NCI-H1436 (cell line): ENCODE data around the gene LLGL1.
A peak's percentile ranks its signal among the peaks of the same experiment; 100 is the strongest.
"Not testable (repeated sequence)": the region's sequence is repeated elsewhere in the genome, so short reads cannot be mapped to it uniquely, and the experiment has no call there.

ENCODE experiments used
- DNase-seq: peaks from one replicate; lab custom pipeline; 2025; lab: John Stamatoyannopoulos, UW

Gene LLGL1

GRCh38 chr17:18194804-18195203 lies 30.6 kb upstream of the LLGL1 start:
- no peak for DNase-seq

DNA sequence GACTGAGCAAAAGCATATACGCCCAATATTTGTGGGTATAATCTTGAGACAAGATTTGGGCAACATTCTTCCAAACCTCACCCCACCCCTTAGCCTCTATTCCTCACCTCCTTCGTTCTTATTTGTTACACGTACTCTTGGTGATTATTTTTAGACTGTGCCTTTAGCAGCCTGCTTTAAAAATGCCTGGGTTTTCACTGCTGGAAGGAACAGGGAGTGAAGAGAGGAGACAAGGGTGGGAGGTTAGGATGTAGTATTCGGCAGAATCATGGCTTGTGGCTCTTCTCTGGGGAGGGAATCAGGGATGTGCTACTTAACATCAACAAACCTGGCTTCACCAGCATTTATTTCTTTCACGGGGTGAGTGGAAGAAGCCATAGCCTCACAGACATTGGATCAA lies 30.2 kb upstream of the LLGL1 start:
- no peak for DNase-seq

DNA sequence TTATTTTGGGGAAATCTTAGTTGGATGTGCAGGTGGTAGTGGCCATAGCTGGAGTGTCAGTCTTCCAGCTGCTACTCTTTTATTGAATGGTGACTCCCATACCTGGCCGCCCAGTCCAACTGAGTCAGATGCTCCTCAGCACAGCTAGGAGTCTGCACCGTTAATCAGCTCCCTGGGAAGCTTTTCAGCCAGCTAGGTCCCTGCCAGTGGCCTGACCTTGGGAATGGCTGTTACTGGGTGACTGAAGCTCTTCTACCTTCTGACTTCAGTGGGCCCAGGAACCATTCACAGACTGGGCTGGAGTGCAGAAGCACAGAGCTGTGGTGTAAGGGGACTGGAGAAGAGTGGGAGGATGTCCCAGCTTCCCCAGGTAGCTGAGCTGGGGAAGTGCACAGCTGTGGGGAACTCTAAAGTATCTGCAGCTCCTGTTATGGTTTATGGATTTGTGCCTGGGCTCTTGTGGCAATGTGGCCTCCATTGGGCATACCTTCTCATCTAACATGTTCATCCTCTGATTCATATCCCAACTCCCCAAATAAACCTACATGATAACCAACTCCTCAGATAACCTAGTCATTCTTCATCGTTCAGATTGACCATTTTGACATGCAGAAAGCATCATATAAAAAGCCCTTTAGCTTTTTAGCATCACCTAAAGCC lies 27.8 kb upstream of the LLGL1 start:
- DNase-seq = no peak

- no peak for DNase-seq
Measured at GRCh38 chr17:18198530-18198929, 26.9 kb upstream of the LLGL1 start.

DNA sequence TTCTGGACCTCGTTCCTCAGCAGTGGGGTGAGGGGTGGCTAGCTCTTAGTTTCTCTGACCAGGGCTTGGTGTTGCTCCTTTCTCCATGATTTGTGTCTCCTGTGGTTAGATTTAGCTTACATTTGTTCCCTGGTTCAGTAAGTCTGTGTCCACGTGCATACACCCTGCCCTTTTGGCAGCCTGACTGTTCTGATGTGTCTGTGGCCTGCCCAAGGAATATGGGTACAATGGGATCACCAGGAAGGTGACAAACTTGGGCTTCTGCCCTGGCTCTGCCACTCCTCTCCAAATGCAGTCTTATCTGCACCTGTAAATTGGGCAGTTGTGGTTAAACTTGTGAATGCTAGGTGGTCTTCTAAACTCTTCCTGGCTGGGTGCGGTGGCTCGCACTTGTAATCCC lies 24.3 kb upstream of the LLGL1 start:
- no peak for DNase-seq

DNA sequence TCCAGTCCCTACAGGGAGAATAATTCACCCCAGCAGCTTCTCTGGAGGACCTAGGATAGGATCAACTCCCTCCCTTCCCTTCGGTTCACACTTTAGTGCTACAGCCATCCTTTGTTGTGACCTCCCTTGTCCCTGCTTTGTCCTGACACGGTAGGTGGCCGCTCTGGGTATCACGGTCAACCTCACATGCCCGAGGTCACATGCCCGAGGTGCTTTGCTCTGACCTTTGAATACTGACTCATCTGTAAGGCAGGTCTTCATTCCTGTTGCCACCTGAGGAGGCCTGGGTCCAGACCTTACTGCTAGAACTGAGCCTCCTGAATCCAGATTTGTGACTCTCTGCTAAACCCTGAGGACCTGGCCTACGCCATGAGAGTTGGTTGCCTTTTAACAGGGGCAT lies 22.1 kb upstream of the LLGL1 start:
- DNase-seq = no peak

GRCh38 chr17:18205861-18206260 lies 19.6 kb upstream of the LLGL1 start:
- DNase-seq = no peak

- no peak for DNase-seq
Measured at GRCh38 chr17:18206962-18207361, 18.5 kb upstream of the LLGL1 start.

- DNase-seq = no peak
Measured at GRCh38 chr17:18208092-18208491, 17.3 kb upstream of the LLGL1 start.

DNA sequence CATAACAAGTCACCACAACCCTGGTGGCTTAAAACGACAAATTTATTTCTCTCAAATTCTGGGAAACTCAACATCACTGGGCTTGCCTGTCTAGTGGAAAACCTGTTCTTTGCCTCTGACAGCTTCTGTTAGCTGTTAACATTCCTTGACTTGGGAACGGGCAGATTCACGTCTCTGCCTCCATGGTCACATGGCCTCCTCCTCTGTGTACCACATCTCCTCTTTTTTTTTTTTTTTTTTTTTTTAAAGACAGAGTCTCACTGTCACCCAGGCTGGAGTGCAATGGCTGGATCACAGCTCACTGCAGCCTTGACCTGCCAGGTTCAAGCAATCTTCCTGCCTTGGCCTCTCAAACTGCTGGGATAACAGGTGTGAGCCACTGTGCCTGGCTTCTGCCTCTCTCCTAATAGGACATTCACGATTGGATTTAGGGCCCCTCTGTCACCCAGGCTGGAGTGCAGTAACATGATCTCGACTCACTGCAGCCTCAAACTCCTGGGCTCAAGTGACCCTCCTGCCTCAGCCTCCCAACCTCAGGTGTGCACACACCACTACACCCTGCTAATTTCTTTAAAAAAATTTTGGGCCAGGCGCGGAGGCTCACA lies 11.7 kb upstream of the LLGL1 start:
- no peak for DNase-seq

DNA sequence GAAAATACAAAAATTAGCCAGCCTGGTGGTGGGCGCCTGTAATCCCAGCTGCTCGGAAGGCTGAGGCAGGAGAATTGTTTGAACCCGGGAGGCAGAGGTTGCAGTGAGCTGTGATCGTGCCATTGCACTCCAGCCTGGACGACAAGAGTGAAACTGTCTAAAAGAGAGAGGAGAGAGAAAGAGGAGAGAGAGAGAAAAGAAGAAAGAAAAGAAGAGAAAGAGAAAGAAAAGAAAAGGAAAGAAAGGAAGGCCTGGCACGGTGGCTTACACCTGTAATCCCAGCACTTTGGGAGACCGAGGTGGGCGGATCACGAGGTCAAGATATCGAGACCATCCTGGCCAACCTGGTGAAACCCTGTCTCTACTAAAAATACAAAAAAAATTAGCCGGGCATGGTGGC lies 8.5 kb upstream of the LLGL1 start:
- DNase-seq = not testable (repeated sequence)

- peak; percentile 73 for DNase-seq
Measured at GRCh38 chr17:18217412-18218015, 7.9 kb upstream of the LLGL1 start.

GRCh38 chr17:18218756-18219415 lies 6.5 kb upstream of the LLGL1 start:
- DNase-seq = no peak

- DNase-seq = no peak
Measured at GRCh38 chr17:18224053-18224386, 1.4 kb upstream of the LLGL1 start.

GRCh38 chr17:18224387-18225120 lies 881 bp upstream of the LLGL1 start:
- no peak for DNase-seq

- DNase-seq = no peak
Measured at GRCh38 chr17:18225642-18226283, 328 bp downstream of the LLGL1 start.

GRCh38 chr17:18226284-18226945 lies 980 bp downstream of the LLGL1 start:
- DNase-seq = no peak

DNA sequence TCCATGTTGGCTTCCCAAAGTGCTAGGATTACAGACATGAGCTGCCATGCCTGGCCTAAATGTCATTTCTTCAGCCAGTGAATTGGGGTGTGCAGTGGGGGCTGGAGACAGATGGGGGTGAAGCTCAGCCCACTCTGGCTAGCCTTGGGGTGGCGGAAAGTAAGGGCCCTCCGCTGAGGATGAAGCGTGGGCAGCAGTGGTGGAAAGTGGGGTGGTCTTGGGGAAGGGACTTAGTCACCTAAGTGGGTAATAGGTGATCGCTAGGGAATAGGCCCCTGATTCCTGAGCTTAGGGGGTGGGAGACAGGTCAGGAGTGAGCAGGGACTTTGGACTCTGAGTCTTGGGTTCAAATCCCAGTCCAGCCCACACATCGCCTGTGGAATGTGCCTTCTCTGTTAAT lies 2.2 kb downstream of the LLGL1 start:
- no peak for DNase-seq

- no peak for DNase-seq
Measured at GRCh38 chr17:18228176-18228682, 2.8 kb downstream of the LLGL1 start.

GRCh38 chr17:18229254-18229653 lies 3.8 kb downstream of the LLGL1 start:
- no peak for DNase-seq

DNA sequence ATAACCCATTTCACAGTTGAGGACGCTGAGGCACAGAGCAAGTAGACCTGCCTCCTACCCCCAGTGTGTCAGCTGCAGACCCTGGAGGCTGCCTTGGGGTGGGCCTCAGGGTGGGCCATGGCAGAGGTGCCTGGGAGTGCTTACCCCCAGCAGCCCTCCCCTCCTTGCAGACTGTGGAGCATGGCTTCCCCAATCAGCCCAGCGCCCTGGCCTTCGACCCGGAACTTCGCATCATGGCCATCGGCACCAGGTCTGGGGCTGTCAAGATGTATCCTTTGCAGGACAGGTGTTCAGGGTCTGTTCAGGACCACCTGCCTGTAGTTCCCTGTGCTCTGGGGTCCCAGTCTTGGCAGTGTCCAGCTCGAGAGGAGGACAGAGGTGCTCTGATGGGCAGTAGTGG lies 4.3 kb downstream of the LLGL1 start:
- DNase-seq = no peak
